Esophagus (tissue), 2 donors: ENCODE measurements around the gene SPINK14. TPM values are rescaled to one million over a fixed set of nuclear protein-coding genes. Genes with fewer than 3 reads are reported as not detected.

ENCODE experiments used
- H3K27ac ChIP-seq, 2 donors: one replicate each; pipeline ENCODE4 v1.5.1; 2013; ENCODE audit warnings: low read depth in 2 of 2, mild to moderate bottlenecking in 2 of 2, inconsistent platforms in 1 of 2, low read length in 1 of 2, moderate library complexity in 1 of 2
- H3K27me3 ChIP-seq, 2 donors: one replicate each; pipeline ENCODE4 v1.6.1; 2013; ENCODE audit warnings: low read length in 2 of 2, control low read depth in 1 of 2, mild to moderate bottlenecking in 1 of 2; ENCODE audit not compliant: insufficient read depth in 2 of 2, control insufficient read depth in 1 of 2
- H3K36me3 ChIP-seq, 2 donors: one replicate each; pipeline ENCODE4 v1.6.1; 2013; ENCODE audit warnings: low read length in 1 of 2; ENCODE audit not compliant: control insufficient read depth in 2 of 2, insufficient read depth in 2 of 2
- H3K4me1 ChIP-seq, 2 donors: one replicate each; pipeline ENCODE4 v1.6.1; 2013; ENCODE audit warnings: low read length in 1 of 2; ENCODE audit not compliant: control insufficient read depth in 2 of 2, insufficient read depth in 2 of 2
- H3K4me3 ChIP-seq, 2 donors: one replicate each; pipeline ENCODE4 v1.5.1; 2013; ENCODE audit warnings: low read length in 2 of 2, mild to moderate bottlenecking in 2 of 2, low read depth in 1 of 2, moderate library complexity in 1 of 2
- H3K9me3 ChIP-seq, 2 donors: one replicate each; pipeline ENCODE4 v1.6.1; 2013; ENCODE audit warnings: mild to moderate bottlenecking in 2 of 2, low read depth in 1 of 2, low read length in 1 of 2, moderate library complexity in 1 of 2; ENCODE audit not compliant: control insufficient read depth in 2 of 2, insufficient read depth in 1 of 2
- WGBS, 2 donors: extraction: QIAGEN DNeasy Blood & Tissue Kit; methylation state at CpG; one replicate each; pipeline ENCODE4 v1.1.7; 2013; 5-methylcytosine and 5-hydroxymethylcytosine counted together
- polyA plus RNA-seq, 2 donors: library from polyadenylated mRNA; stranded (reverse); fragments of 200-250 nt; gene quantifications; one replicate each; pipeline ENCODE4 v1.2.3, GENCODE V29; 2013
- donor health status: healthy with polysubstance abuse.
- donor health status: Bipolar disorder and iron deficiency.

Gene SPINK14
- polyA plus RNA-seq, 2 donors: not detected

DNA sequence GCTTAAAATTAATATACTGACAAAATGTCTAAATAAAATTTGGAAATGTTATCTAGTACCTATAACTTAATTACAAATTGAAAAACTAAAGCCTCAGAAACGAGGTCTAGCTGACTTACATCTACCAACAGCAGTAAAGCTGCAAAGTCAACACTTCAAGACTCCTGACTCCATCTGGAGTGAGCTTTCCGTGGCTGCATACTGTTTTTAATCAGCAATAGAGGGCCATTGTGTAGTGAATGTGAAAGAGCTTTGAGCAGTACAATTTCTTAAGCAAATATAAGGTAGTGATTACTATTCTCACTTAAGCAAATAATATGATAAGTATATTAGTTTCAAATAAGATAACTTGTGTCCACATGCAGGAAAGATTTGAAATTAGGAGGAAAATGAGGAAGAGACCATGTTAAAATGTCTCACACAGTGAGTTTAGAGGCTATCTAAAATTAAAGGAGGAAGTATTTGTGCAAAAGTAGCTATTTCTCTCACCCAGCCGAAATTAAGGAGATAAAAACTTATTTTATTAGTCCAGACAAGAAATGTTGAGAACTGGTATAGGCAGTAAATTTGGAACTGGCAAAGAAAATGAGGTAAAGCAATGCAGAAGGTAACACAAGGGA is 40.9 kb downstream of the SPINK14 start:
- Histone ChIP-seq H3K36me3 (no peaks in the 10 kb centered on the region), H3K27ac (no peak overlapping the region), H3K9me3 (no peaks in the 10 kb centered on the region), H3K4me3 (no peak overlapping the region), H3K4me1 (no peaks in the 10 kb centered on the region), H3K27me3 (no peaks in the 10 kb centered on the region)
- WGBS, 2 donors: 40 to 43% methylated on average over 3 of the region's 3 CpGs

DNA sequence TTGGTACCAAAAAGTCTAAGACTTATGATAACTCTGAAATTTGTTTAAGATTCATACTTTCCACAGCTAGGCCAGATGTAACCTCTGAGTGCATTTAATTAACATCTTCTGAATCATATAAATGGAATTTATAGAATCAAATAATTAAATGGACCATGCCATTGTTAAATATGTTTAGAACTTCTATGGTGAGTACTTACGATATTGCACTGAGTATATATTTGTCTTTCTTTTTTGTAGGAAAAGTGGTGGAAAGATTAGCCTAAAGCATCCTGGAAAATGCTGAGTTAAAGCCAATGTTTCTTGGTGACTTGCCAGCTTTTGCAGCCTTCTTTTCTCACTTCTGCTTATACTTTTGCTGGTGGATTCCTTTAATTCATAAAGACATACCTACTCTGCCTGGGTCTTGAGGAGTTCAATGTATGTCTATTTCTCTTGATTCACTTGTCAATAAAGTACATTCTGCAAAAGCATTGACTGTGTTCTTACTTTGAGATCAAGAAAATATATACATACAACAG is 46.4 kb downstream of the SPINK14 start:
- H3K27me3 ChIP-seq: no peaks in the 10 kb centered on the region
- no peak overlapping the region for H3K27ac ChIP-seq
- WGBS, 2 donors: 59% methylated on average over 1 of the region's 1 CpG
- H3K9me3 ChIP-seq: no peaks in the 10 kb centered on the region
- no peaks in the 10 kb centered on the region for H3K4me1 ChIP-seq
- no peaks in the 10 kb centered on the region for H3K36me3 ChIP-seq
- H3K4me3 ChIP-seq: no peak overlapping the region

- no peaks in the 10 kb centered on the region for H3K4me1 ChIP-seq
- H3K27ac ChIP-seq: no peak overlapping the region
- no peaks in the 10 kb centered on the region for H3K36me3 ChIP-seq
- H3K9me3 ChIP-seq: no peaks in the 10 kb centered on the region
- no peak overlapping the region for H3K4me3 ChIP-seq
- no peaks in the 10 kb centered on the region for H3K27me3 ChIP-seq
- 76 to 87% methylated on average over 6 of the region's 6 CpGs for WGBS, 2 donors
Measured at GRCh38 chr5:148221508-148221907, 53.2 kb downstream of the SPINK14 start.

GRCh38 chr5:148224117-148224742 is 55.9 kb downstream of the SPINK14 start:
- H3K36me3 ChIP-seq: no peaks in the 10 kb centered on the region
- H3K4me3 ChIP-seq: no peak overlapping the region
- WGBS, 2 donors: 42 to 49% methylated on average over 2 of the region's 2 CpGs
- H3K9me3 ChIP-seq: no peaks in the 10 kb centered on the region
- H3K4me1 ChIP-seq: no peaks in the 10 kb centered on the region
- no peak overlapping the region for H3K27ac ChIP-seq
- no peaks in the 10 kb centered on the region for H3K27me3 ChIP-seq

Other genes with a start within 250 kb of the SPINK14 start
- 1,000 to 10,000 TPM in 1 of 2 donors, 100 to 1,000 TPM in 1; 772 to 1,309 TPM for gene SPINK5, start 104.6 kb upstream of the SPINK14 start, polyA plus RNA-seq
- gene SPINK6, start 34.5 kb downstream of the SPINK14 start, polyA plus RNA-seq: under 1 TPM; 0.06 to 0.59 TPM
- not detected for gene MARCOL, start 70.0 kb downstream of the SPINK14 start, polyA plus RNA-seq
- not detected for gene SPINK13, start 100.2 kb downstream of the SPINK14 start, polyA plus RNA-seq
- gene SPINK7, start 143.9 kb downstream of the SPINK14 start, polyA plus RNA-seq: 1,000 to 10,000 TPM in 1 of 2 donors, 100 to 1,000 TPM in 1; 394 to 2,280 TPM
- gene SPINK9, start 167.0 kb downstream of the SPINK14 start, polyA plus RNA-seq: under 1 TPM in 1 of 2 donors, not detected in 1; 0.07 TPM
- gene FBXO38, start 215.4 kb downstream of the SPINK14 start, polyA plus RNA-seq: 10 to 100 TPM; 10.8 to 11.0 TPM